ENCODE results near the gene SFN. TPM values are rescaled to one million over a fixed set of nuclear protein-coding genes. Genes with fewer than 3 reads are reported as not detected.
A peak's percentile ranks its signal among the peaks of the same experiment; 100 is the strongest.
"Not testable (repeated sequence)": the region's sequence is repeated elsewhere in the genome, so short reads cannot be mapped to it uniquely, and the experiment has no call there.

SFN gene
- total RNA-seq, 4 donors from 2014 or later = 364 to 1,347 (median 744) TPM

DNA sequence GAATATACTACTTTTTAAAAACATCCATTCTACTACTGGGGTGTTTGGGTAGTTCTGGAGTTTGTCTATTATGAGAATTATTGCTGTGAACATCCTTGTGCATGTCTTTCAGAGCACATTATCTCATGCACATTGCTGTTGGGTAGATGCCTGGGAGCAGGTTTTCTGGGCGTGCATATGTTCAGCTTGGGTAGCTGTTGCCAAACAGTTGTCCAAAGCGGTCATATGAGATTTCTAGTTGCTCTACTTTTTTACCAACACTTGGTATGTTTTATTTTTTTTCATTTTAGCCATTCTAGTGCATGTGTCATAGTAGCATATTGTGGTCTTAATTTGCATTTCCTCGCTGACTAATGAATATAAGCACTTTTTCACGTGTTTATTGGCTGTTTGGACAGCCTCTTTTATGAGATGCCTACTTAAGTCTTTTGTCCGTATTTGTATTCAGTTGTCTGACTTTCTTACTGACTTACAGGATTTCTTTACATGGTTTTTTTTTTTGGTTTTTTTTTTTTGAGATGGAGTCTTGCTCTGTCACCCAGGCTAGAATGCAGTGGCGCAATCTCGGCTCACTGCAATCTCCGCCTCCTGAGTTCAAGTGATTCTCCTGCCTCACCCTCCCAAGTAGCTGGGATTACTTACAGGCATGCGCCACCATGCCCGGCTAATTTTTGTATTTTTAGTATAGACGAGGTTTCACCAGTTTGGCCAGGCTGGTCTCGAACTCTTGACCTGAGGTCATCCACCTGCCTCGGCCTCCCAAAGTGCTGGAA is 18.3 kb upstream of the SFN start:
- 74% methylated on average over 13 of the region's 13 CpGs for WGBS
- no peak for DNase-seq (ENCODE audit: low spot score in 2 of 2)
- no peaks in the 10 kb centered on the region for H3K27me3 ChIP-seq
- H3K4me3 ChIP-seq = no peak overlapping the region
- H3K4me1 ChIP-seq = peaks cover 16% of the 10 kb centered on the region
- TF ChIP-seq, protein P1, sequence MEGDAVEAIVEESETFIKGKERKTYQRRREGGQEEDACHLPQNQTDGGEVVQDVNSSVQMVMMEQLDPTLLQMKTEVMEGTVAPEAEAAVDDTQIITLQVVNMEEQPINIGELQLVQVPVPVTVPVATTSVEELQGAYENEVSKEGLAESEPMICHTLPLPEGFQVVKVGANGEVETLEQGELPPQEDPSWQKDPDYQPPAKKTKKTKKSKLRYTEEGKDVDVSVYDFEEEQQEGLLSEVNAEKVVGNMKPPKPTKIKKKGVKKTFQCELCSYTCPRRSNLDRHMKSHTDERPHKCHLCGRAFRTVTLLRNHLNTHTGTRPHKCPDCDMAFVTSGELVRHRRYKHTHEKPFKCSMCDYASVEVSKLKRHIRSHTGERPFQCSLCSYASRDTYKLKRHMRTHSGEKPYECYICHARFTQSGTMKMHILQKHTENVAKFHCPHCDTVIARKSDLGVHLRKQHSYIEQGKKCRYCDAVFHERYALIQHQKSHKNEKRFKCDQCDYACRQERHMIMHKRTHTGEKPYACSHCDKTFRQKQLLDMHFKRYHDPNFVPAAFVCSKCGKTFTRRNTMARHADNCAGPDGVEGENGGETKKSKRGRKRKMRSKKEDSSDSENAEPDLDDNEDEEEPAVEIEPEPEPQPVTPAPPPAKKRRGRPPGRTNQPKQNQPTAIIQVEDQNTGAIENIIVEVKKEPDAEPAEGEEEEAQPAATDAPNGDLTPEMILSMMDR (IDR thresholded peaks at IDR 0.05) = no peak
- TF ChIP-seq POLR2A (IDR thresholded peaks at IDR 0.05) (no peak), EP300 (IDR thresholded peaks at IDR 0.05) (no peak), POLR2AphosphoS5 (IDR thresholded peaks at IDR 0.05) (no peak)
- no peak overlapping the region for H3K27ac ChIP-seq
- peaks cover 67% of the 10 kb centered on the region for H3K36me3 ChIP-seq
- no peaks in the 10 kb centered on the region for H3K9me3 ChIP-seq

DNA sequence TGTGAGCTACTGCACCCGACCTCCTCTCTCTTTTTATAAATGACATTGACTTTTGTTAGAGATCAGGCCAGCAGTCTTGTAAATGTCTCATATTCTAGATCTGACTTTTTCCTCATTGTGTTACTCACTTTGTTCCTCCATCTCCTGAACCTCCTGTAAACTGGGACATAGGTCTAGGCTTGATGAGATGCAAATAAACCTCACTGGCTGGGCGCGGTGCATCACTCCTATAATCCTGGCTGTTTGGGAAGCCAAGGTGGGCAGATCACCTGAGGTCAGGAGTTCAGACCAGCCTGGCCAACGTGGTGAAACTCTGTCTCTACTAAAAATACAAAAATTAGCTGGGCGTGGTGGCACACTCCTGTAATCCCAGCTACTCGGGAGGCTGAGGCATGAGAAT is 15.1 kb upstream of the SFN start:
- 75% methylated on average over 6 of the region's 6 CpGs for WGBS
- Histone ChIP-seq H3K36me3 (peaks cover 69% of the 10 kb centered on the region), H3K4me1 (peaks cover 27% of the 10 kb centered on the region)
- DNase-seq (ENCODE audit: low spot score in 2 of 2); H3K27me3 ChIP-seq; H3K9me3 ChIP-seq; H3K27ac ChIP-seq; H3K4me3 ChIP-seq: not testable (repeated sequence)

DNA sequence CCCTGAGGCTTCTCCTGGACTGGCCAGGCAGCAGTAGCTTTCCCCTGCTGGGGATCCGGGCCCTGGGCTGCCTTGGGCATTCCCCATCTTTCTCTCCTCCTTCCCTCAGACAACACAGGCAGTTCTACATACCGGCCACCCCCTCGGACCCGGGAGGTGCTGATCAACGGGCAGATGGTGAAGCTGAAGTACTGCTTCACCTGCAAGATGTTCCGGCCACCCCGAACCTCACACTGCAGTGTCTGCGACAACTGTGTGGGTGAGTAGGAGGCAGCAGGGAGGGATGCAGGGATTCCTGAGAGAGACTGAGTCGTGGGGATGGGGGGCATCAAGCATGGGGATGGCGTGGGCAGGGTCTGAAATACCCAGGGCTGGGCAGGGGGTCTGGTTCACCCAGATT is 14.4 kb upstream of the SFN start:
- TF ChIP-seq POLR2AphosphoS5 (IDR thresholded peaks at IDR 0.05) = no peak
- no peak for TF ChIP-seq EP300 (IDR thresholded peaks at IDR 0.05)
- no peak for TF ChIP-seq POLR2A (IDR thresholded peaks at IDR 0.05)
- TF ChIP-seq, protein P1 (IDR thresholded peaks at IDR 0.05) = no peak
- no peak overlapping the region for H3K4me3 ChIP-seq
- 87% methylated on average over 9 of the region's 10 CpGs for WGBS
- H3K27ac ChIP-seq = peak overlapping the region; percentile 67
- no peak for DNase-seq (ENCODE audit: low spot score in 2 of 2)
- no peaks in the 10 kb centered on the region for H3K9me3 ChIP-seq
- H3K27me3 ChIP-seq = no peaks in the 10 kb centered on the region
- peaks cover 34% of the 10 kb centered on the region for H3K4me1 ChIP-seq
- peaks cover 64% of the 10 kb centered on the region for H3K36me3 ChIP-seq

DNA sequence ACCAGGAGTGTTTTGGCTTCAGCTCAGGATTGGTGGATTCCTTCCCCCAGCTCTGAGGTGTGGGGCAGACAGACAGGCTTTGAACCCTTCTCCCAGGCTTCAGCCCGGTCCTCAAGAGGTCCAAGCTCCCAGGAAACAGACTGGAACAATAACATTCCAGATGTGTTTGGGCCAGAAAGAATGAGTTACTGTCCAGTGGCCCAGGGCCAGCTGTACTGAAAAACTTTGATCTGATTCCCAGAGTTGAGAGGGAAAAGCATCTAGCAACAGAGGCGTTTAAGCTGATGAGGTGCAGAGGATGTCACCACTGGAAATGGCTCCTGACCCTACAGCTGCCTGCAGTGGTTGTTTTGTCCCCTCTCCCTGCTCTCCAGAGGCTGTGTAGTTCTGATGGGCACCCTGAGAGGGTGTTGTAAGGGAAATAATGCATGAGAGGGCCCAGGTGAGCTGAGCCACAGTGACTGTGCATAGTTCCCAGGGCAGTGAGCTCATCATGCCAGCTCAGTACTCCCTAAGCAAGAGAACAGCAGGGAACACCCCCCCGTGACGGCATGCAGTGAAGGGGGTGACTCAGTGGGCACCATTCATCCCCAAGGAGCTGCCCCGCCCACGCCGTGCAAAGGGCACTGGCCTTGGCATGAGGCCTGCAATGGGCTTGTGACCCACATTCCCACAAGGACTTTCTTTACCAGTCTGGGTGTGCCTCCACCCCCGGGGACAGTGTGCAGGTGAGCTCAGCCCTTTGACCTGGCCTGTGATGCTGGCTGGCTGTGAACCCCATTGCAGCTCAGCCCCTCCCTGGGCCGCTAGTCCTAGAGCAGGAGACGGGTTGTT is 13.8 kb upstream of the SFN start:
- no peak for DNase-seq (ENCODE audit: low spot score in 2 of 2)
- Histone ChIP-seq H3K27me3 (no peaks in the 10 kb centered on the region), H3K9me3 (no peaks in the 10 kb centered on the region), H3K27ac (peak overlapping the region; percentile 67), H3K4me1 (peaks cover 40% of the 10 kb centered on the region), H3K36me3 (peaks cover 57% of the 10 kb centered on the region), H3K4me3 (no peak overlapping the region)
- 35% methylated on average over 9 of the region's 10 CpGs for WGBS
- TF ChIP-seq POLR2A (IDR thresholded peaks at IDR 0.05) (no peak), POLR2AphosphoS5 (IDR thresholded peaks at IDR 0.05) (no peak), EP300 (IDR thresholded peaks at IDR 0.05) (no peak)
- TF ChIP-seq, protein P1 (IDR thresholded peaks at IDR 0.05) = no peak

DNA sequence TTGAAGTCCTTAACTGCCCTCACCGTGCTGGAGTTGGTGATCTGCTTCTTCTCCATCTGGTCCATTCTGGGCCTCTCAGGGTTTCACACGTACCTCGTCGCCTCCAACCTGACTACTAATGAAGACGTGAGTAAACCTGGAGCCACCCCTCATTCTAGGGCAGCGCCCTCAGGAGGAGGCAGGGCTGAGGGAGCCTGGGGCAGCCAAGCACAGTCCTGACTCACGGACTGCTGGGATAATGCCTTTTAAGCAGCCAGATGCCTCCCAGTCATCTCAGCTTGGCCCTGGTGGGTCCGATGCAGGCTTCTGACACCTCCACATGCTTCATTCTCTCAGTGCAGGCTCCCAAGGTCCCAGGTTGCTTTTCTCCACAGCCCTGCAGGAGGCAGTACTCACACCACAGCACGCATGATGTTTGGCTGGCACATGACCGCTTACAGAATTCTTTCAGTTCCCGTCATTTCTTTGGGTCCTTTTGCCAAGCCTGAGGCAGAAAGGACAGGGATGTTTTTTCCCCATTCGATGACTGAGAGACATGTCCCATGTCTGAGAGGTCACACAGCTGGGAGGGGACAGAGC is 11.8 kb upstream of the SFN start:
- peaks cover 55% of the 10 kb centered on the region for H3K36me3 ChIP-seq

More for the DNA sequence above, 11.8 kb upstream of the SFN start:
- Histone ChIP-seq H3K27me3 (no peaks in the 10 kb centered on the region), H3K27ac (no peak overlapping the region), H3K4me3 (no peak overlapping the region), H3K4me1 (peaks cover 59% of the 10 kb centered on the region), H3K9me3 (no peaks in the 10 kb centered on the region)
- no peak for DNase-seq (ENCODE audit: low spot score in 2 of 2)
- TF ChIP-seq POLR2AphosphoS5 (IDR thresholded peaks at IDR 0.05) = no peak
- no peak for TF ChIP-seq POLR2A (IDR thresholded peaks at IDR 0.05)
- TF ChIP-seq EP300 (IDR thresholded peaks at IDR 0.05) = no peak
- TF ChIP-seq, protein P1 (IDR thresholded peaks at IDR 0.05) = no peak
- WGBS = 60% methylated on average over 9 of the region's 12 CpGs
